ENCODE results near the gene MED8. TPM values are rescaled to one million over a fixed set of nuclear protein-coding genes. Genes with fewer than 3 reads are reported as not detected.

Gene MED8
- total and polyA plus RNA-seq, 9 of the 15 experiments (the other 6 are each of a cell fraction or from before 2014, with no cell fraction given): 23.0 to 120 (median 56.4) TPM

GRCh38 chr1:43377831-43378230 is 11.8 kb downstream of the MED8 start (continued):
- no peak for TF ChIP-seq AFF1 (IDR thresholded peaks at IDR 0.05; ENCODE audit: low read depth in 1 of 2, partially characterized antibody in 2 of 2)
- no peak for TF ChIP-seq ZNF780A (CRISPR knock-in tag; IDR thresholded peaks at IDR 0.05)
- TF ChIP-seq ZKSCAN8 (CRISPR knock-in tag; IDR thresholded peaks at IDR 0.05): no peak

- Histone ChIP-seq H3K27ac (ENCODE audit: extremely low read depth, low read depth, low read length) (no peak overlapping the region), H3K27me3 (ENCODE audit: control insufficient read depth in 2 of 2, insufficient read depth in 2 of 2, low read length in 2 of 2) (no peaks in the 10 kb centered on the region), H3K79me2 (ENCODE audit: control insufficient read depth, insufficient read depth, low read length) (no peaks in the 10 kb centered on the region), H2AFZ (ENCODE audit: low read depth, low read length) (no peak overlapping the region), H3K4me3 (no peak overlapping the region), H3K9me3 (replicated peaks; ENCODE audit: control insufficient read depth, insufficient read depth, low read depth, low read length) (no peaks in the 10 kb centered on the region), H3K9me1 (ENCODE audit: control insufficient read depth, insufficient read depth, low read length) (peaks cover 3% of the 10 kb centered on the region), H3K9ac (ENCODE audit: insufficient read depth in 1 of 2, low read depth in 2 of 2, low read length in 2 of 2) (peak overlapping the region in 1 of 2 experiments; percentile 14; a peak in 1 of 4 replicates), H3K36me3 (ENCODE audit: control insufficient read depth, insufficient read depth, low read length) (peaks cover 3% of the 10 kb centered on the region; the same call in 1 of the 3 replicates), H3K4me2 (ENCODE audit: insufficient read depth, low read length) (no peak overlapping the region), H3K4me1 (replicated peaks in 1 of 2; ENCODE audit: control insufficient read depth in 2 of 2, insufficient read depth in 2 of 2, low read length in 2 of 2) (peaks cover 0 to 11% of the 10 kb centered on the region in 2 experiments; a peak in 2 of 5 replicates), H4K20me1 (replicated peaks; ENCODE audit: control insufficient read depth, insufficient read depth, low read length) (0 out of 2 replicates have a peak, but pooled peaks cover 3% of the 10 kb centered on the region)
- ATAC-seq (no peak), DNase-seq (ENCODE audit: extremely low read depth in 1 of 4, low spot score in 3 of 4) (no peak), FAIRE-seq (no peak)
- 58% methylated on average over 7 of the region's 7 CpGs for WGBS (ENCODE audit: insufficient coverage, low coverage, missing lambda C conversion rate)
- in situ Hi-C loops (cut with MboI): no loop called here
- POLR2A ChIA-PET: interaction anchor here (0.6 to 7.2 kb wide), 6 partner anchors 9 to 74 kb away, joined by 3 to 72 read pairs (median 4); partner anchors contain the start of genes CDC20, ELOVL1, MED8 and SZT2
- no TSS peak for BruUV-seq (replicated peaks)
- CTCF ChIA-PET (ENCODE audit: low intra/inter-chr PET ratio): no interaction called here
- intact Hi-C loops (cut with micrococcal nuclease): no loop called here
- TF ChIP-seq MCM7 (IDR thresholded peaks at IDR 0.05) (no peak), ID3 (CRISPR knock-in tag; IDR thresholded peaks at IDR 0.05) (no peak), ID3 (tag; IDR thresholded peaks at IDR 0.05) (no peak), HDAC3 (IDR thresholded peaks at IDR 0.05; ENCODE audit: borderline replicate concordance, partially characterized antibody) (no peak), ZZZ3 (IDR thresholded peaks at IDR 0.05) (no peak), CAMTA2 (CRISPR knock-in tag; conservative IDR thresholded peaks at IDR 0.05) (no peak), ZBTB17 (CRISPR knock-in tag; IDR thresholded peaks at IDR 0.05) (no peak), ZKSCAN1 (IDR thresholded peaks at IDR 0.05; ENCODE audit: low read depth, low read length) (no peak), ZBTB43 (CRISPR knock-in tag; IDR thresholded peaks at IDR 0.05) (no peak), ZNF3 (CRISPR knock-in tag; IDR thresholded peaks at IDR 0.05) (no peak), LEF1 (IDR thresholded peaks at IDR 0.05) (no peak), ETV5 (CRISPR knock-in tag; IDR thresholded peaks at IDR 0.05; ENCODE audit: low read depth) (no peak)
These were observed 12.8 kb downstream of the MED8 start for GRCh38 chr1:43376723-43377235.
